Psoas muscle (tissue), 8 donors: Measurements from ENCODE around the gene AMBRA1. TPM values are rescaled to one million over a fixed set of nuclear protein-coding genes. Genes with fewer than 3 reads are reported as not detected.
A peak's percentile ranks its signal among the peaks of the same experiment; 100 is the strongest.

Source experiments
- ATAC-seq, 4 donors: fragments of 200-7000 bp; cut with Tn5 transposase; one replicate each; pipeline ENCODE4 v1.9.1; 2020; ENCODE audit warnings: moderate library complexity in 3 of 4, mild to moderate bottlenecking in 2 of 4
- DNase-seq, 2 donors: peaks; one replicate each; pipeline ENCODE4 v3.0.0-alpha.2; 2020
- H3K27ac ChIP-seq: fragments of 200-600 bp; one replicate; pipeline ENCODE4 v1.8.0; 2022
- H3K27me3 ChIP-seq, 3 donors: fragments of 200-600 bp in 1 of 3; one replicate each; pipeline versions ENCODE4 v1.6.1 to v1.8.0; 2013 to 2022; ENCODE audit warnings: low read length in 2 of 3, mild to moderate bottlenecking in 2 of 3, moderate library complexity in 1 of 3; ENCODE audit not compliant: insufficient read depth in 3 of 3
- H3K36me3 ChIP-seq, 2 donors: fragments of 200-600 bp in 1 of 2; one replicate each; pipeline versions ENCODE4 v1.6.1 to v1.8.0; 2013 to 2022; ENCODE audit warnings: low read depth in 1 of 2, mild to moderate bottlenecking in 1 of 2, moderate library complexity in 1 of 2; ENCODE audit not compliant: insufficient read depth in 1 of 2
- H3K4me1 ChIP-seq: fragments of 200-600 bp; one replicate; pipeline ENCODE4 v1.8.0; 2022
- H3K4me3 ChIP-seq: fragments of 200-600 bp; one replicate; pipeline ENCODE4 v1.8.0; 2022; ENCODE audit warnings: mild to moderate bottlenecking
- H3K9me3 ChIP-seq: fragments of 200-600 bp; one replicate; pipeline ENCODE4 v1.8.0; 2022
- WGBS, 3 donors: extraction: QIAGEN DNeasy Blood & Tissue Kit; methylation state at CpG; one replicate each; pipeline versions ENCODE4 v1.1.6 to v1.1.7; 2013; 5-methylcytosine and 5-hydroxymethylcytosine counted together
- intact Hi-C, 2 donors: fragments of 100-400 bp; cut with DNase I; formaldehyde crosslinking; loops; one replicate each; pipeline versions ENCODE4 v1.11.0 to v1.14.2; 2022
- polyA plus RNA-seq, 3 donors: library from polyadenylated mRNA; stranded (reverse); fragments of 200-250 nt; gene quantifications; one replicate each; pipeline ENCODE4 v1.2.3, GENCODE V29; 2013
- total RNA-seq, 4 donors: library from RNA; stranded (reverse); fragmentation: NEBNext Ultra II Directional in 2 of 4; extraction: Animal tissue kit (Norgen Biotek cat#: 25700) in 2 of 4; gene quantifications; one replicate each; pipeline versions ENCODE4 v1.2.1 to v1.2.4, GENCODE V29; 2021 to 2023
- TF ChIP-seq, protein P1 (sequence below): fragments of 200-600 bp; IDR thresholded peaks from one replicate; pipeline ENCODE4 v1.8.0; 2022; ENCODE audit warnings: antibody characterized with exemption
- donor health status: healthy with polysubstance abuse.
- donor health status: DM: no; HTN: no; CAD: no; lungs with moderate emphysema.
- donor health status: Bipolar disorder and iron deficiency.
- donor health status: healthy.
- donor health status: DM: yes; HTN: yes; CAD: no.
- donor health status: DM: no; HTN: no; CAD: no.
- donor health status: DM: no; HTN: no; CAD: no.
- donor health status: DM: yes; HTN: yes; CAD: no.

Gene AMBRA1
- total and polyA plus RNA-seq, 7 donors: 5.1 to 23.5 (median 10.8) TPM

DNA sequence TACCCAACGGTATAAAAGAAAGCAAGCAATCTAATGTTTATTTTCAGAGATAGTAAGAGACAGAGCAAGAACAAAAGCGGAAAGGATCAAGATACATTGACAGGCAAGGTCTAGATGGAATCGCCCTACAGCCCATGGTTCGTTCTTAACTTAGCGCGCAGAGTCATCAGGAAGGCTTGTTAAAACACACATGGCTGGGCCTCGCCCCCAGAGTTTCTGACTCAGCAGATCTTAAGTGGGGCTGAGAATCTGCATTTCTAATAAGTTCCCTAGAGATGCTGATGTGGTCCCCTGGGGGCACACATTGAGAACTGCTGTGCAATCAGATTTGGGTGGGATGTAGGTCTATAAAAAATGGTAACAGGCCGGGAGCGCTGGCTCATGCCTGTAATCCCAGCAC lies 166.5 kb downstream of the AMBRA1 start:
- ATAC-seq (peak in 1 of 4 donors; percentile 44), DNase-seq (no peak)
- no peak overlapping the region for H3K4me3 ChIP-seq
- H3K9me3 ChIP-seq: no peaks in the 10 kb centered on the region
- WGBS, 3 donors: 89 to 95% (median 92%) methylated on average over 9 of the region's 9 CpGs
- no peaks in the 10 kb centered on the region for H3K27me3 ChIP-seq
- H3K4me1 ChIP-seq: no peaks in the 10 kb centered on the region
- peaks cover 0 to 57% of the 10 kb centered on the region in 2 donors for H3K36me3 ChIP-seq
- H3K27ac ChIP-seq: no peak overlapping the region
- intact Hi-C loops: loop anchor here in 1 of 2 donors (5.0 kb wide), 1 partner anchor 35 kb away; no protein-coding TSS in a partner anchor
- TF ChIP-seq, protein P1, sequence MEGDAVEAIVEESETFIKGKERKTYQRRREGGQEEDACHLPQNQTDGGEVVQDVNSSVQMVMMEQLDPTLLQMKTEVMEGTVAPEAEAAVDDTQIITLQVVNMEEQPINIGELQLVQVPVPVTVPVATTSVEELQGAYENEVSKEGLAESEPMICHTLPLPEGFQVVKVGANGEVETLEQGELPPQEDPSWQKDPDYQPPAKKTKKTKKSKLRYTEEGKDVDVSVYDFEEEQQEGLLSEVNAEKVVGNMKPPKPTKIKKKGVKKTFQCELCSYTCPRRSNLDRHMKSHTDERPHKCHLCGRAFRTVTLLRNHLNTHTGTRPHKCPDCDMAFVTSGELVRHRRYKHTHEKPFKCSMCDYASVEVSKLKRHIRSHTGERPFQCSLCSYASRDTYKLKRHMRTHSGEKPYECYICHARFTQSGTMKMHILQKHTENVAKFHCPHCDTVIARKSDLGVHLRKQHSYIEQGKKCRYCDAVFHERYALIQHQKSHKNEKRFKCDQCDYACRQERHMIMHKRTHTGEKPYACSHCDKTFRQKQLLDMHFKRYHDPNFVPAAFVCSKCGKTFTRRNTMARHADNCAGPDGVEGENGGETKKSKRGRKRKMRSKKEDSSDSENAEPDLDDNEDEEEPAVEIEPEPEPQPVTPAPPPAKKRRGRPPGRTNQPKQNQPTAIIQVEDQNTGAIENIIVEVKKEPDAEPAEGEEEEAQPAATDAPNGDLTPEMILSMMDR: no peak

DNA sequence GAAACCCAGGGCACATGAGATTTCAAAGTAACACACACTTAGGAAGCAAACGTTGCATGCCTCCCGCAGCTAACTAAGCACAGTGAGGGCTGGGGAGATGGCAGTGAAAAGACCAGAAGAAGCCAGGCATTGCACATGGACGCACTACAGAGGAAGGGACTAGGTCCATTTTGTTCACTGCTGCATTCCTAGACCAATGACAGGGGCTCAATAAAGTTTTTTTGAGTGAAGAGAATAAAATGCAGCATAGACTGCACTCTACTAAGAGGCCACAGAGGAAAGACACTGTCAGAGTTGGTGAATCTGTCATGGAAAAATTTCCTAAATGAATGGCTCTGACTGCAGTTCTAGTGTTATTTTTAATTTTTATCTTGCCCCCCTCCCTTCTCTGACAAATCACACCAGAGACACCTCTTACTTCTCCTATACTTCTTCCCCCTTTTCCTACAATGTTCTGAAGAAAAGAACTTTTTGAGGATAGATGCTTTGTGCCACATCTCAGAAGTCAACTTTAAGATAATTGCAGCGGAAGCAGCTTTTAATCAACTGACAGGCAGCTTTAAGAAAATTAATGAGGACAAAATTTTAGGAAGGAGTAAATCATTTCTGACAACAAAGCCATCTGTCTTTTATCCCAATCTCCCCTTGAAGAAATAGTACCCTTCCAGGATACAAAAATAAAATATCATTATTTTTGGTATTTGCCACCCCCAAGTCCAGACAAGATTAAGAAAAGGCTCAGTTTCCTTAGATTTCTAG lies 167.4 kb downstream of the AMBRA1 start:
- DNase-seq (no peak), ATAC-seq (no peak)
- H3K4me1 ChIP-seq: no peaks in the 10 kb centered on the region
- no peaks in the 10 kb centered on the region for H3K9me3 ChIP-seq
- no peak overlapping the region for H3K27ac ChIP-seq
- no peak overlapping the region for H3K4me3 ChIP-seq
- intact Hi-C loops: loop anchor here in 1 of 2 donors (5.0 kb wide), 1 partner anchor 36 kb away; no protein-coding TSS in a partner anchor
- 83 to 90% (median 88%) methylated on average over 4 of the region's 4 CpGs for WGBS, 3 donors
- TF ChIP-seq, protein P1: no peak
- peaks cover 0 to 58% of the 10 kb centered on the region in 2 donors for H3K36me3 ChIP-seq
- no peaks in the 10 kb centered on the region for H3K27me3 ChIP-seq

DNA sequence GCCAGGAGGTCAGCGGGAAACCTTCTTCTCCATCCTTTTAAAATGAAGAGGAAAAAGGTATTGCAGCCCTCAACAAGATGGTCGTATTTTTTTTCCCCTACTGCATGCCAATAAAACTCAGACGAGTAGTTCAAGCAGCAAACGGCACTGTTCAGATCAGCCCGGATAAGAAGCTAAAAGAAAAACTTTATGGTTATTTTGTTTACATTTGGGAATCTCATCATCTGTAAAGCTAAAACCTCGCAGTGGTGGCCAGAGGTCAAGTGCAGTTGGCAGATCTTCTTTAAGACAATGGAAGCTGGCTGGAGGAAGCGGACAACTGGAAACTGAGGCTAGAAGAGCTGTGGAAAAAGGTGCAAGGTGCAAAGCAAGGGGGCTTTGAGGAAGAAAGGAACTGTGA lies 171.2 kb downstream of the AMBRA1 start:
- Histone ChIP-seq H3K27ac (no peak overlapping the region), H3K36me3 (peaks cover 0 to 36% of the 10 kb centered on the region in 2 donors), H3K4me3 (no peak overlapping the region), H3K9me3 (no peaks in the 10 kb centered on the region), H3K4me1 (no peaks in the 10 kb centered on the region), H3K27me3 (no peaks in the 10 kb centered on the region)
- ATAC-seq: no peak
- intact Hi-C loops: no loop called here
- DNase-seq: no peak
- WGBS, 3 donors: 63 to 72% (median 66%) methylated on average over 7 of the region's 7 CpGs
- TF ChIP-seq, protein P1: no peak

DNA sequence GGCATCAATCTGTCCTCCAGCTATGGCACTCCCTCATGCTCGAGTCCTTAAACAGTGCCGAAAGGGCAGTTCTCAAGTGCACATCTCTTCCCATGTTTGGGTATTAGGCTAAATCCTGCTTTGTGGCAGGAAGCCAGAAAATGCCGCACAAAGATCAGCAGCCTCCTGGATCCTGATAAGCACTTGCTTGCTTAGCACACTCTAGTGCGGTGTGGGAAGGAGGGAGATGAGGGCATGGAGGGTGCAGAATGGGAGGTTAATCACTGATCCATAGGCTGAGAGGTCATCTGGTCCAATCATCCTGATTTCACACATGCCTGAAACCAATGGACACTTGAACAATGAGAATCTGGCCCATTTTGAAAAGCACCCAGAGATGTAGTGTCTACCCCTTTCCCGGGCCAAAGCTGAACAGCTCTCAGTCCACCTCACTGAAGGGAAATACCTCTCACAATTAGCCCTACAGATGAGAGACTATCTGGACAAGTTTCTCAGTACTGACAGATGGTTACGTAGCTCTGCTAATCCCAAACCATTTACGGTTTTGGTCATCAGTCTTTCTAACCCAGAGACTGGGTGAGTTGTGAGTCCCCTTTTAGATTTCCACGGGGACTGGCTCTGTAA lies 172.5 kb downstream of the AMBRA1 start:
- DNase-seq: no peak
- WGBS, 3 donors: 78 to 88% (median 83%) methylated on average over 8 of the region's 8 CpGs
- Histone ChIP-seq H3K9me3 (no peaks in the 10 kb centered on the region), H3K36me3 (peaks cover 0 to 41% of the 10 kb centered on the region in 2 donors), H3K4me1 (no peaks in the 10 kb centered on the region), H3K4me3 (no peak overlapping the region), H3K27ac (no peak overlapping the region), H3K27me3 (no peaks in the 10 kb centered on the region)
- TF ChIP-seq, protein P1: no peak
- intact Hi-C loops: no loop called here
- ATAC-seq: no peak
